VCaP (cell line): ENCODE data around the gene APH1B.

Experiments
- H3K27ac ChIP-seq: fragments of 450-650 bp; 2 replicates; pipeline ENCODE4 v1.5.1; 2017
- TF ChIP-seq, protein P1 (sequence below): fragments of 450-650 bp; conservative IDR thresholded peaks from 2 replicates; pipeline ENCODE4 v1.5.1; 2017; ENCODE audit warnings: mild to moderate bottlenecking, moderate library complexity

APH1B gene

DNA sequence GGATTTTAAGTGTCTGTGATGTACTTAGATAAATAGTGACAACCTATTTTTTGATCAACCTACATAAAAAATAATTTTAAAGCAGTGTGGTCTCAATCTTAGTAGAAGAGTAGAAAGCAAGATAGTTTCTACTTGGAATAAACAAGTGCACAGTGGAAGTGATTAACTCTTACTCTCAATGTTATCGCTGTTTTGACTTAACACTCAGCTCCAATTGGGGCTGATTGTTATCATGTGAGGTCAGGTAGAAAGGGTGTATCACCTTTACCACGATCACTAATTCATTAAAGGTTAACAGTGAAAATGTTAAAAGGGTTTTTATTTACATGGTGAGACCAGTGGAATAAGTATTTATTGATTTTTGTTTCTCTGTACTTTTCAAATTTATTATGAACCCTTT lies 22.4 kb upstream of the APH1B start:
- TF ChIP-seq, protein P1, sequence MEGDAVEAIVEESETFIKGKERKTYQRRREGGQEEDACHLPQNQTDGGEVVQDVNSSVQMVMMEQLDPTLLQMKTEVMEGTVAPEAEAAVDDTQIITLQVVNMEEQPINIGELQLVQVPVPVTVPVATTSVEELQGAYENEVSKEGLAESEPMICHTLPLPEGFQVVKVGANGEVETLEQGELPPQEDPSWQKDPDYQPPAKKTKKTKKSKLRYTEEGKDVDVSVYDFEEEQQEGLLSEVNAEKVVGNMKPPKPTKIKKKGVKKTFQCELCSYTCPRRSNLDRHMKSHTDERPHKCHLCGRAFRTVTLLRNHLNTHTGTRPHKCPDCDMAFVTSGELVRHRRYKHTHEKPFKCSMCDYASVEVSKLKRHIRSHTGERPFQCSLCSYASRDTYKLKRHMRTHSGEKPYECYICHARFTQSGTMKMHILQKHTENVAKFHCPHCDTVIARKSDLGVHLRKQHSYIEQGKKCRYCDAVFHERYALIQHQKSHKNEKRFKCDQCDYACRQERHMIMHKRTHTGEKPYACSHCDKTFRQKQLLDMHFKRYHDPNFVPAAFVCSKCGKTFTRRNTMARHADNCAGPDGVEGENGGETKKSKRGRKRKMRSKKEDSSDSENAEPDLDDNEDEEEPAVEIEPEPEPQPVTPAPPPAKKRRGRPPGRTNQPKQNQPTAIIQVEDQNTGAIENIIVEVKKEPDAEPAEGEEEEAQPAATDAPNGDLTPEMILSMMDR = no peak
- H3K27ac ChIP-seq = no peak overlapping the region

DNA sequence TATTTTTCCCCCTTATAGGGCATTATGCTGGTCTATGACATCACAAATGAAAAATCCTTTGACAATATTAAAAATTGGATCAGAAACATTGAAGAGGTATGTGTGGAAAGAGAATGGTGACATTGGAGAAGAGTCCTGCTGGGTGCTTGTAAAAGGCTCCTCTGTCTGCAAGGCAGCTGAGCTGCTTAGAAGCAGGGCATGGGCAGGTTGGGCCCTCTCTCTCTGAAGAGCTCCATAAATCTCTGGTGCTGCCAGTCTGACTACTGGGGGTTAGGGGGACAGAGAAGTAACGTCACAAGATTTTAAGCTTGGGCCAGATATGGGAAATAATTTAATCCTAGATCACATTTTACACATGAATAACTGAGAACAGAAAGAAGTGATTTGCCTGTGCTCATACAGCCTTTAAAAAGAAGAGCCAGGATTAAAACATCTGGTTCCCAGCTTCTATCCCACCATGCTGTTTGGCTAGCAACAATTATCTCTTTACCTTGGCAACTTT lies 21.9 kb upstream of the APH1B start:
- no peak overlapping the region for H3K27ac ChIP-seq
- TF ChIP-seq, protein P1 = no peak

DNA sequence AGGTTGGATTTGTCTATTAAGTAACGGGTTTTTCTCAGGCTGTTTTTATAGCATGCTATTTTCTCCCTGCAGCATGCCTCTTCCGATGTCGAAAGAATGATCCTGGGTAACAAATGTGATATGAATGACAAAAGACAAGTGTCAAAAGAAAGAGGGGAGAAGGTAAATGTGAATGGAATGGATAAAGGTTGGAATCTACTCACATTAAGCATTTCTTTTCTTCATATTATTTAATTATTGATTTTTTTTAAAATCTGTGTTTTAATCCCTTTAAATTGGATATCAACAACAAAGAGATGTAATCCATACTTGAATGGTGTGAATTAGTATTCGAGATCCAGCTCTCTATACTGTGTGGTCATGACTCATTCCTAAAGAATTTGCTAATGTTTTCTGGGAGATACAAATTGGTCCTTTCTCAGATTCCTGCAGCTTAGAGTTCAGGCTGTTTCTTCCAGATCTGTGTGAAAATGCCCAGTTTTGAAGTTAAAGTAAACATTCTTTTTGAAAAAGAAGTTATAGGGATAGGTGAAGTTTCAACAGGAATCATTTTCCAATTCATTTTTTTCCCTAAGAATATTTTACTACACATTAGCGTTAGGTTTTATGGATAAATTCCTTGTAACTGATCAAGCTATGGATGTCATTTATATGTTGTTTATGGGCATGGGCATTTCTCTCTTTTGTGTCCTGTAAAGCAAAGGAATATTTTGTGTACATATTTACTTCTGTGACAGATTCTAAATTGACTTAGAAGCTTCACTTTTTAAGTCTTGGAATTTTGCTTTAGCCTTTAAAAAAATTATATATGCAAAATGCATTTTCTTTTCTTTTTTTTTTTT lies 20.8 kb upstream of the APH1B start:
- TF ChIP-seq, protein P1 = no peak
- no peak overlapping the region for H3K27ac ChIP-seq

DNA sequence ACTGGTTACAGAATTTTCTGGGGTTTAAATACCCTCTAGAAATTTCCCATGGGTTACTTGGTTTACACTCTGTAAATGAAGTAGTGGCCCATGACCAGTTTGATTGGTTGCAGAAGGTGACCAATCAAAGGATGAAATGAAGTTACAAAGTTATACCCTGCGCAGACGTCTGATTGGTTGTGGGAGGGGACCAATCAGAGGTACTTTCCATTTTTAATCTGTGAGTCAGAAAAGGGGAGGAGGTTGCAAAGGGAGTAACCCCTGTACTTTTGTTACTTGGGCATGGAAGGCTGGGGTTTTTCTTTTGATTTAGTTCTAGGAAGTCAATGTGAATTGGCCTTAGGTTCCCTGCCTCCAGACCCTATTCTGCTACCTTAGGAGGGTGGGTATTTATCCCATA lies 18.7 kb upstream of the APH1B start:
- H3K27ac ChIP-seq = no peak overlapping the region

DNA sequence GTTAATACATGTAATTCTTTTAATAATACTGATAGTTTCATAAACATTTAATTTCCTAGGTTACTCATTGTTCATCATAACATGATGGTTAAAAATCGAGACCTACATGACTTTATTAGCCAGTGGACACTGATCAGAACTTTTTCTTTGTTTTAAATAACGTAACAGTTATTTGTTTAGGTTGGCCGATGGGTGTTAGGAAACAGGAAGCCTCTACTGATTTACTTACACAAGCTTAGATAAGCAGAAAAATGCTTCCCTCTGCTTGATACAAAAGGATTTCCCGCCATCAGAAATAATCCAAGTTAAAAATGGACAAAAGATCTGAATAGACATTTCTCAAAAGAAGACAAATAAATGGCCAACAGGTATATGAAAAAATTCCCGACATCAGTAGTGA lies 16.6 kb upstream of the APH1B start:
- no peak overlapping the region for H3K27ac ChIP-seq
- TF ChIP-seq, protein P1 = no peak

More for the DNA sequence above, 18.7 kb upstream of the APH1B start:
- TF ChIP-seq, protein P1 = no peak

DNA sequence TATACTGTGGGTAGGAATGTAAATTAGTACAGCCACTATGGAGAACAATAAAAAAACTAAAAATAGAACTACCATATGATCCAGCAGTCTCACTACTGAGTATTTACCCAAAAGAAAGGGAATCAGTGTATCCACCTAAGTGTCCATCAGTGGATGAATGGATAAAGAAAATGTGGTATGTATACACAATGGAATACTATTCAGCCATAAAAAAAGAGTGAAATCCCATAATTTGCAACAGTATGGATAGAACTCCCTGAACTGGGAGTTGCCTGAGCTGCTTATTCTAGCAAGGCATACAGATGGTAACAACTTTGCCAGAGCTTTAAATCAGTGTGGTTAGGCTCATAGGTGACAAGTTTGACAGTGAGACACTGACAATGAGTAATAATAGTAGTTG lies 16.1 kb upstream of the APH1B start:
- no peak overlapping the region for H3K27ac ChIP-seq
- TF ChIP-seq, protein P1 = no peak

DNA sequence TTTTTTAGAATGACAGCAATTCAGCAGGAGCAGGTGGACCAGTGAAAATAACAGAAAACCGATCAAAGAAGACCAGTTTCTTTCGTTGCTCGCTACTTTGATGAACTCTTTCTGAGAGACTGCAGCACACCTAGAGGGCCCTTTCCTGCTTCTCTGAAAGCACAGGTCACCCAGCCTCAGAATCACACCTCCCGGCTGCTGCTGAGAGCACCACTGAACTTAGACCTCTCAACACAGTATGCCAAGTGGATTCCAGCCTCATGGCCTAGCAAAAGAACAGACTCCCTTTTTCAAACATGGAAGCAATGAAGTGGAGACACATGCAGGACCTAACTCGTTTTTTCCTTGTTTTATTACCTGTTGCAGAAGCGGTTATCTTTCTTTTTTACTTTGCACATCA lies 13.9 kb upstream of the APH1B start:
- TF ChIP-seq, protein P1 = no peak
- no peak overlapping the region for H3K27ac ChIP-seq
